Neutrophil (primary cell): ENCODE results near the gene MBD5.

Experiments
- H3K27ac ChIP-seq: fragments of 200-600 bp; sonication (generic); 2 replicates; pipeline ENCODE4 v1.5.1; 2016; ENCODE audit warnings: mild to moderate bottlenecking, moderate library complexity
- H3K27me3 ChIP-seq: fragments of 200-600 bp; sonication (generic); 2 replicates; pipeline ENCODE4 v1.6.0; 2016; ENCODE audit warnings: mild to moderate bottlenecking
- H3K36me3 ChIP-seq: fragments of 200-600 bp; sonication (generic); 2 replicates; pipeline ENCODE4 v1.5.1; 2017
- H3K4me1 ChIP-seq, 2 experiments: fragments of 200-600 bp in 1 of 2; sonication (generic) in 1 of 2; 1 replicate in 1 of 2; 2 replicates in 1 of 2; pipeline versions ENCODE4 v1.5.1 to v1.6.1; 2013 to 2016; ENCODE audit warnings: low read depth in 1 of 2, low read length in 1 of 2, mild to moderate bottlenecking in 1 of 2, moderate library complexity in 1 of 2; ENCODE audit not compliant: control insufficient read depth in 1 of 2, insufficient read depth in 1 of 2
- H3K4me3 ChIP-seq, 2 experiments: fragments of 200-600 bp in 1 of 2; sonication (generic) in 1 of 2; 1 replicate in 1 of 2; 2 replicates in 1 of 2; pipeline ENCODE4 v1.5.1; 2013 to 2016; ENCODE audit warnings: low read depth in 1 of 2, low read length in 1 of 2, mild to moderate bottlenecking in 1 of 2, moderate library complexity in 1 of 2
- H3K9me3 ChIP-seq: fragments of 200-600 bp; sonication (generic); 2 replicates; pipeline ENCODE4 v1.5.1; 2016
- CTCF ChIP-seq: fragments of 200-600 bp; sonication (generic); IDR thresholded peaks from 2 replicates; pipeline ENCODE4 v1.5.1; 2016; ENCODE audit warnings: antibody characterized with exemption

MBD5 gene

DNA sequence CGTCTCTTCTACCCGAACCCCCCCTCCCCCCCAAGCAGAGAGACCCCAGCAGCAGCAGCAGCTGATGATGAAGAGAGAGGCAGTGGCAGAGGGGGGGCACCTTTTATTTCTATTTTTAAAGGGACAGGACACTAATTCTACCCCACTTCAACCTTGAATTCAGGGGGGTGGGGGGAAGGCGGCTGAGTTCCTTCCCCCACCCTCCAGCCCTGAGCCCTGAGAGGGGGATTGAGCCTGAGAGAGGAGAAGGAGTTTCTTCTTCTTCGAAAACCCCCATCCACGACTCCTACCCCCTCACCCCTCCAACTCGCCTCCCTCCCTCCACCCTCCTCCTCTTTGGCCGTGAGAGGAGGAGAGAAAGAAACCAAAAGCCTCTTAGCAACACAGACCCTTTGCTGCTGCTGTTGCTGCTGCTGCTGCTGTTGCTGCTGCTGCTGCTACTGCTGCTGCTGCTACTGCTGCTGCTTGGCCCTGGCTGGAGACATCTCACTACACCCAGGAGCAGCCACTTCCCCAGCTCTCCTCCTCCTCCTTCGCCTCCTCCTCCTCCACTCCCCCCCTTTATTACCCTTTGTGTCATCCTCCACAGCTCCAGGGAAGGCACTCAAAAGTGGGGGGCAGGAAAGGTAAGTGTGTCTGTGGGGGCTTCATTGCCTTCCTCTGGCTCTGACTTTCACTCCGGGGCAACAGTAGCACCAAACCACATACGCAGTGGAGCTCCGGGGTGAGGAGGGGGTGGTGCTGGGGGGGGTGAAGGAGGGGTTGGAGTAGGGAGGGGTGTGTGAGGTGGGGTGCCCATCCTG lies at the start of gene MBD5:
Gene MBD5, plus strand, starts transcription at position 33 of the 803 bp plus-strand sequence.
- no peak for TF ChIP-seq CTCF
- Histone ChIP-seq H3K4me3 (peak within 1 kb of the TSS; percentile 85 to 86), H3K9me3 (no peaks in the 10 kb centered on the region), H3K36me3 (no peaks in the 10 kb centered on the region), H3K4me1 (peaks cover 27 to 31% of the 10 kb centered on the region in 2 experiments), H3K27me3 (no peaks in the 10 kb centered on the region), H3K27ac (peak within 1 kb of the TSS; percentile 97)

- TF ChIP-seq CTCF: no peak
- Histone ChIP-seq H3K4me1 (no peaks in the 10 kb centered on the region), H3K4me3 (no peak overlapping the region), H3K27ac (no peak overlapping the region), H3K27me3 (no peaks in the 10 kb centered on the region), H3K9me3 (no peaks in the 10 kb centered on the region), H3K36me3 (peaks cover 11% of the 10 kb centered on the region)
Measured at GRCh38 chr2:147976102-147976501, 44.8 kb upstream of the MBD5 start.

GRCh38 chr2:147977679-147978078 lies 43.2 kb upstream of the MBD5 start:
- H3K4me1 ChIP-seq: no peaks in the 10 kb centered on the region
- TF ChIP-seq CTCF: no peak
- H3K36me3 ChIP-seq: peaks cover 7% of the 10 kb centered on the region
- H3K9me3 ChIP-seq: no peaks in the 10 kb centered on the region
- H3K4me3 ChIP-seq: no peak overlapping the region
- H3K27ac ChIP-seq: no peak overlapping the region
- H3K27me3 ChIP-seq: no peaks in the 10 kb centered on the region

GRCh38 chr2:147980940-147981528 lies 39.9 kb upstream of the MBD5 start:
- Histone ChIP-seq H3K36me3 (no peaks in the 10 kb centered on the region), H3K9me3 (no peaks in the 10 kb centered on the region), H3K4me1 (no peaks in the 10 kb centered on the region), H3K27me3 (no peaks in the 10 kb centered on the region), H3K27ac (no peak overlapping the region), H3K4me3 (no peak overlapping the region)
- TF ChIP-seq CTCF: no peak

DNA sequence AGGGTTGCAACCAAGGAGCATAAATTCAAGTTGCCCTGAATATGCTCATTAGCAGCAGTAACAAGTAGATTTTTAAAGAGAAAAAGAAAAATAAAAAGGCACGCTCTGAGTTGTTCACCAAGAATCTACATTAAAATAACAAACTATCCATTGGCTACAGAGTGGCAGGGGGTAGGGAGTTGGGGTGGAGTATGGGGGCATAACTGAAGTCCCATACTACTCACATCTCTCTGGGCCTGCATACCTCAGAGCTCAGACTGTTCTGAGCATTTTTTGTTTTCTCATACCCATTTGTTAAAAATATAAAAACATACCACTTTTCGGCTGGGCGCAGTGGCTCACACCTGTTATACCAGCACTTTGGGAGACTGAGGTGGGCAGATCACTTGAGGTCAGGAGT lies 31.8 kb upstream of the MBD5 start:
- no peaks in the 10 kb centered on the region for H3K4me1 ChIP-seq
- TF ChIP-seq CTCF: no peak
- no peak overlapping the region for H3K27ac ChIP-seq
- H3K27me3 ChIP-seq: no peaks in the 10 kb centered on the region
- H3K9me3 ChIP-seq: no peaks in the 10 kb centered on the region
- H3K4me3 ChIP-seq: no peak overlapping the region
- H3K36me3 ChIP-seq: no peaks in the 10 kb centered on the region
